Thyroid gland (tissue), 4 donors: ENCODE data around the gene HIPK2.

Experiments used
- POLR2A ChIP-seq, 2 donors: fragments of 450-650 bp; IDR thresholded peaks; one replicate each; pipeline ENCODE4 v1.6.1; 2017; ENCODE audit warnings: antibody characterized with exemption in 2 of 2, mild to moderate bottlenecking in 2 of 2, moderate library complexity in 1 of 2
- TF ChIP-seq, protein P1 (sequence below), 6 experiments: fragments of 200-600 bp in 3 of 6; fragments of 450-650 bp in 3 of 6; sonication (generic) in 3 of 6; IDR thresholded peaks; one replicate each; pipeline ENCODE4 v1.5.1; 2016 to 2019; ENCODE audit warnings: antibody characterized with exemption in 6 of 6, mild to moderate bottlenecking in 2 of 6, inconsistent platforms in 1 of 6, moderate library complexity in 1 of 6

DNA sequence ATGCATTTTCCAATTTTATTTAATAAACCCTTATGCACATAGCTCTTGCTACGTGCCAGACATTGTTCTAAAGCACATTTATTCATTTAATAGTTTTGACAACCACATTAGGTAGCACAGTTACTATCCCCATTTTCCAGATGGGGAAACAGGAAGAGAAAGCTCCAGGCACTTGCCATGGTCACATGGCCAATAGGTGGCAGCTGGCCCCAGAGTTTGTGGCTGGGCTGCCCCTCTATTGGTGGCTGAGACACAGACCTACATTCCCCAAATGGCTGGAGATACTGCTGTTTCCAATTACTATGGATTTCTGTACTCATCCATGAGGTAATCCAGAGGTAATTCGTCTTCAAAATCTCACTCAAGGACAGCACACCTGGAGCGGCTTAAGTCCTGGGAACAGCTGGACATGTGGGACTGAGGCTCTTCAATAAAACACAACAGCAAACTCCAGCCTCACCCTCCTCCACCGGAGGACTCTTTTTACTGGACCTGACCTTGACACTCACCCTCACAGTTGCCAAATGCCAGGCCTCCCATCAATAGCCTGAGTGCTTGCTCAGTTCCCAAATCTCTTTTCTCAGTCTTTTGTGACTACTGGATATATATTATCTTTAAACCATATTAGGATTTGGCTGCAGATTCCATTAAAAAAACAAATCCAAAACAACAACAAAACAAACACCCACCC, 148.3 kb downstream of the HIPK2 start:
- TF ChIP-seq, protein P1, sequence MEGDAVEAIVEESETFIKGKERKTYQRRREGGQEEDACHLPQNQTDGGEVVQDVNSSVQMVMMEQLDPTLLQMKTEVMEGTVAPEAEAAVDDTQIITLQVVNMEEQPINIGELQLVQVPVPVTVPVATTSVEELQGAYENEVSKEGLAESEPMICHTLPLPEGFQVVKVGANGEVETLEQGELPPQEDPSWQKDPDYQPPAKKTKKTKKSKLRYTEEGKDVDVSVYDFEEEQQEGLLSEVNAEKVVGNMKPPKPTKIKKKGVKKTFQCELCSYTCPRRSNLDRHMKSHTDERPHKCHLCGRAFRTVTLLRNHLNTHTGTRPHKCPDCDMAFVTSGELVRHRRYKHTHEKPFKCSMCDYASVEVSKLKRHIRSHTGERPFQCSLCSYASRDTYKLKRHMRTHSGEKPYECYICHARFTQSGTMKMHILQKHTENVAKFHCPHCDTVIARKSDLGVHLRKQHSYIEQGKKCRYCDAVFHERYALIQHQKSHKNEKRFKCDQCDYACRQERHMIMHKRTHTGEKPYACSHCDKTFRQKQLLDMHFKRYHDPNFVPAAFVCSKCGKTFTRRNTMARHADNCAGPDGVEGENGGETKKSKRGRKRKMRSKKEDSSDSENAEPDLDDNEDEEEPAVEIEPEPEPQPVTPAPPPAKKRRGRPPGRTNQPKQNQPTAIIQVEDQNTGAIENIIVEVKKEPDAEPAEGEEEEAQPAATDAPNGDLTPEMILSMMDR (IDR thresholded peaks at IDR 0.05): no peak
- TF ChIP-seq POLR2A (IDR thresholded peaks at IDR 0.05): no peak
